GM19351 (cell line): Measurements from ENCODE around the gene NTHL1.
"Not testable (repeated sequence)": the region's sequence is repeated elsewhere in the genome, so short reads cannot be mapped to it uniquely, and the experiment has no call there.

Experiments
- ATAC-seq: cut with Tn5 transposase; IDR thresholded peaks from one replicate; pipeline ENCODE4 v1.9.1; 2021; ENCODE audit warnings: mild to moderate bottlenecking, moderate library complexity; ENCODE audit not compliant: unreplicated experiment

NTHL1 gene

DNA sequence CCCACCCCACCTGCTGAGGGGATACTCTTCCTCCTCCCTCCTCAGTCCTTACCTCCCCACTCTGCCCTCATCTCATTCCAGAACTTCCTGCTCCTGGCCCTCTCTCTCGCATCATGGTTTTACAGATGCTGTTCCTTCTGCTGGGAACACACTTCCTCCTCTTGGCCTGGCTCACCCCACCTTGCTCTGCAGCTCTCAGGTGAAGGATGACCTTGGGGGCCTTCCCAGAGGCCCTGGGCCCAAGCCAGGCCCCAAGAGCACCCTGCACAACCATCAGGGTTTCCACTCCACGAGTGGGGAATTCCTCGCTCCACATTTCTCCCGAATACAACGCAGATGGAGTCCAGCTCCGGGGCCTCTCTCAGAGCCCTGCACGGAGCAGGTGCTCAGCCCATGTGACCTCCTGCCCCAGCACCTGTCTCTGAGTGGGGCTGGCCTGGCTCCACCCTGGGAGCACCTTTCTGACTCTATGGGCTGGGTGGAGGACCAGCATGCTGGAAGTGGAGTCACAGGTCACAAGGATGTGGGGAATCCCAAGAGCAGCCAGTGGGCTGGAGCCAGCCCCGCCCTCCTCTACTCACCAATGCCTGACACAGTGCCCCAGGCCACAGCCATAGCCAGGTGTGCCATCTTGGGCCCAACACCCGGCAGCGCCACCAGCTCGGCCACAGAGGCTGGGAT lies 4.5 kb downstream of the NTHL1 start:
- ATAC-seq = no peak

- no peak for ATAC-seq
These were observed 5.3 kb downstream of the NTHL1 start for GRCh38 chr16:2042171-2042985.

DNA sequence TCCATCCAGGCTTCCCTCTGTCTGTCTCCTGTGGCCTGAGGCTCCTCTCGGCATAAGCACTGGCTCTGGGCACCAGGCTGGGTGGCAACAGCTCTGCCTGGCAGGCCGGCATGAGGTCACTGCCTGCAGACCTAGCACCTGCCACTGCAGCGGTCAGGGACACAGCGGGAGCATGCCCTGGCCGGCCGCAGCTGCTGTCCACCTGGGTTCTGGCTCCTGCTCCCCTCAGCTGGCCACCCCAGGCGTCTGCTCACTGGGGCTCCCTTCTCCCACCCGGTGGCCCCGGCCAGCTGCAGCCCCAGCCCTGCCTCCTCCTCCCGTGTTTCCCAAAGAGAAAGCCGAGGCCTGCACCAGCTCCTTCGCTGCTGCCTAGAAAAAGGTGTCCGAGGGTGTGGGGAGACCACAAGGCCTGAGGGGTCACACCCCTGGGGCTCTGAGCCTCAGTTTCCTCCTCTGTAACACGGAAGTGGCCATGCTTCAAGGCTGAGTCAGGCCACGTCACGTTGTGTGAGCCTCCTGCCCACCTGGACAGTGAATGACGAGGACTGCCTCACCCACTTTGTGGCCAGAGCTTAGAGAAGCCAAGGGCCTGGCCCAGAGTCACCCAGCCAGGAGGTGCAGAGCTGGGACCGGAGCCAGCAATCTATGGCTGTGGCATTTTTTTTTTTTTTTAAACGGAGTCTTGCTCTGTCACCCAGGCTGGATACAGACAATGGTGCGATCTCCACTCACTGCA lies 6.7 kb downstream of the NTHL1 start:
- ATAC-seq = no peak

DNA sequence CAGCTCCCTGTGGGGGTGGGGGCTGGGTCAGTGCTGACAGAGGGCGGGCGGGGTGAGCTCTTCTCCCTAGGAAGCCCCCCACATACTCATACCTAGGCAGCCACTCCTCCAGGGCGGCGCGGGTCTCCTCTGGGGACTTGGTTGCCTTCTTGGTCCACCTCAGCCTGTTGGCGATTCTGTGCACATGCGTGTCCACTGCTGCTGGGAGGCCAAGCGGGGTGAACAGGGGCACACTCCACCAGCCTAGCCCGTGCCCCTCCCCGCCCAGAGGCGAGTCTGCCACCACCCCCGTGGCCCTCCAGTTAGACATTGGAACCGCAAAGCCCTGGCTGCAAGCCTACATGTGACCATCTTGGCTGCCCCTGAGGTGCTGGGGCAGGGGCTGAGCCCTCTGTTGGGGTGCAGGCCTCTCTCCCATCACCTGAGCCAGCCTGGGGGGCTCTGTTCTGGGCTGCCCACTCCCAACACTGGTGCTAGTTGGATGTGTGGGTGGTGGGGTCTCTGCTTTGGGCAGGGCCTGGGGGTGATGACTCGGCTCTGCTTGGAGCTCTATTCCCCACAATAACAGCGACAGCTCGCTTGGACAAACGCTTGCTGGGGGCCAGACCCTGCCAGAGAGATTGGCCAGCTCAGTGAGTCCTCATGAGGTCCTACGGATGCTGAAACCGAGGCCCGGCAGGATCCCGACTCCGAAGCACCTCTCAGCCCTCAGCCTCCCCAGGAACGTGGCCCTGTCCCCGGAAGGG lies 7.4 kb downstream of the NTHL1 start:
- ATAC-seq = no peak

DNA sequence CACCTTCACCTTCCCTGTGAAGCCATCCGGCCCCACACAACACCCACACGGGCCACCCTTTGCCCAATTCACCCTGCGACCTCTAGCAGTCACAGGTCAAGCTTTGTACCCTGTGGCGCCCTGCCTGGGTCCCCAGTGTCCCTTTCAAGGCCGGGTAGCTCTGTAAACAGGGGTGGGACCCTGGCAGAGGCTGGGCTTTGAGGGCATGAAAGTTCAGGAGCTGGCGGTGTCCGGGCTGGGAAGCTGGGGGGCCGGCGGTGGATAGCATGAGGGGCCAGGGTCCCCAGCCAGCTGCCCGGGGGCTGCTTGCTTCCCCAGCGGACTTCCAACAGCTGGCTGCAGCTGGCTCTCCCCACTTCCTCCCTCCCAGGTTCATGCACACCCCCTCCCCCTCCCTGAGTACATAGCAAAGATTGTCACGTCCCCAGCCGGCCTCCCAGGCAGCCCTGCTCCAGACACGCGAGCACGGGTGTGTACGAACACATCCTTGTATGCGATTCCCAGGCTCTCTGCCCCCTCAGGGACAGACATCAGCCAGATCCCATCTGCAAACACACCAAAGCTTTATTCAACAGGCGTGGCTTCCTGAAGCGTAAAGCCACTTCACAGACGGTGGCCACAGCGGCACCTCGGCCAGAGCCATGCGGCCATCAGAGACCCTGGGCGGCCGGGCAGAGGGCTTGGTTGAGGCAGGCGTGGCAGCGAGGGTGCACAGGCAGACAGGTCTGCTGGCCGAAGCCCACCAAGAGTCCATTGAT lies 8.2 kb downstream of the NTHL1 start:
- ATAC-seq = no peak

DNA sequence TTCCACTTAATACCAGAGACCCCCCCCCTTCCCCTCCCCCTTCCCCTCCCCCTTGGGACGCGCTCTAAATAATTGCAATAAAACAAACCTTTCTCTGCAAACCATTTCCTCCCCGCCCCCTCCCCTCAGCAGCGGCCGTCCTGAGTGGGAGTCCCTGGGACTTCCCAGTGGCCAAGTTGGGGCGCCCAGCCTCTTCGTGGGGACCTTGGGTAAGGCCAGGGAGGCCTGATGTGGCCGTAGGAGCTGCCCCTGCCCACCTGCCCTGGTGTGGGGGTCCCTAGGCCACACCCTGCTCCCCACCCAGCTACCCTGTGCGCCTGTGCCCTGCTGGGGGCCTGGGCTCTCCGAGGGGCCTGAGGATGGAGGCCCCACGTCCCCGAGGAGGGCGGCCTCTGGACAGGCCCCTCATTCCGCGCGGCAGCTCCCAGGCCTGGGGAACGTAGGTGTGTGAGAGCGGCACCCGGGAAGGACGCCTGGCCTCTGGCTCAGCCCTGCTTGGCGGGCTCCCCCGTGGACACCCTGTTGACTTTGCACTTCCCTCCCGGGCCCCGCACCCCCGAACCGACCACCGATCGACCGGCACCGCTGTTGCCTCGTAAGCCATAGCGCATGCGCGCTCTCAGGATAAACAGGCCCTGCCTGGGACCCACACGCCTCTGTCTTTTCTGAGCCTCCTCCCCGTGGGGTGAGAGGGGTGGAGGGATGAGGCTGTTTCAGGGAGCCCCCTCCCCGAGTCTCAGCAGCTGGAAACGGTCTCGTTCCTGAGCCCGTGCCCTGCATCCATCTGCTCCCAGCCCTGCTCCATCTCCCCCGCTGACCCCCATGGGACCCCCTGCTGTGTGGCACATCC lies 9.0 kb downstream of the NTHL1 start:
- ATAC-seq = no peak

DNA sequence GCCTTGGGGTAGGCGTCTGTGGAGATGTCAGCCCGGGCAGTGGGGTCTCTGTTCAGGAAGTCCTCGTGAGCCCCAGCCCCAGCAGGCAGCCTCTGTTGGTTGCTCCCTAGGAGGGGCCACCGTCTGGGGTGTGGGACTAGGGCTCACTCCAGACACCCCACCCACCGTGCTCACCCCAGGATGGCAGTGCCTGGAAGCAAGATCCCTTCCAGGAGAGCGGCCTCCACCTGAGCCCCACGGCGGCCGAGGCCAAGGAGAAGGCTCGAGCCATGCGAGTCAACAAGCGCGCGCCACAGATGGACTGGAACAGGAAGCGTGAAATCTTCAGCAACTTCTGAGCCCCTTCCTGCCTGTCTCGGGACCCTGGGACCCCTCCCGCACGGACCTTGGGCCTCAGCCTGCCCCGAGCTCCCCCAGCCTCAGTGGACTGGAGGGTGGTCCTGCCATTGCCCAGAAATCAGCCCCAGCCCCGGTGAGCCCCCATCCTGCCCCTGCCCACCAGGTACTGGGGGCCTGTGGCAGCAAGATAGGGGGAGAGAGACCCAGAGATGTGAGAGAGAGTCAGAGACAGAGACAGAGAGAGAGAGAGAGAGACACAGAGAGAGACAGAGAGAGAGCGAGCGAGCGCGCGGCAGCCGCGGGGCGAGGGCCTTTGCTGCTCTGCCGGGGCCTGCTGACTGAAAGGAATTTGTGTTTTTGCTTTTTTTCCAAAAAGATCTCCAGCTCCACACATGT lies 9.8 kb downstream of the NTHL1 start:
- no peak for ATAC-seq

- no peak for ATAC-seq
These were observed 10.5 kb downstream of the NTHL1 start for GRCh38 chr16:2037115-2037514.

DNA sequence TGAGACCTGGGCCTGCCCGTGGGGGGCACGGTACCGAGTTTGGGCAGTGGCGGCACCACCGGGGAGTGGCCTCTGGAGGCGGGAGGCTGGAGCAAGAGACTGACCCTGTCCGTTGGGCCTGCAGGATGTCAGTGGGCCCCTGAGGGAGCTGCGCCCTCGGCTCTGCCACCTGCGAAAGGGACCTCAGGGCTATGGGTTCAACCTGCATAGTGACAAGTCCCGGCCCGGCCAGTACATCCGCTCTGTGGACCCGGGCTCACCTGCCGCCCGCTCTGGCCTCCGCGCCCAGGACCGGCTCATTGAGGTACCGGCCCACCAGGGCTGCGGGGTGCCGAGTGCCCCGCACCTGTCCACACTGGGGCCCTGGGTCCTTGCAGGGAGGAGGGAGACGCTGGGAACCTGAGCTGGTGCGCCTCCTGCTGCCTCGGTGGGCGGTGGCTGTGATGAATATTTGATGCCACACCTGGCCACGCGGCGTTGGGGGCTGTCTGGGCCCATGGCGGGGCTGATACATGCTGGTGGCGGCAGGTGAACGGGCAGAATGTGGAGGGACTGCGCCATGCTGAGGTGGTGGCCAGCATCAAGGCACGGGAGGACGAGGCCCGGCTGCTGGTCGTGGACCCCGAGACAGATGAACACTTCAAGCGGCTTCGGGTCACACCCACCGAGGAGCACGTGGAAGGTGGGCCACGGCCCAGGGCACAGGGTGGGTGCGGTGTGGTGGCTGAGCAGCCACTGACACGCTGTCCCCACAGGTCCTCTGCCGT lies 11.3 kb downstream of the NTHL1 start:
- no peak for ATAC-seq

GRCh38 chr16:2035431-2036199 lies 12.0 kb downstream of the NTHL1 start:
- no peak for ATAC-seq

DNA sequence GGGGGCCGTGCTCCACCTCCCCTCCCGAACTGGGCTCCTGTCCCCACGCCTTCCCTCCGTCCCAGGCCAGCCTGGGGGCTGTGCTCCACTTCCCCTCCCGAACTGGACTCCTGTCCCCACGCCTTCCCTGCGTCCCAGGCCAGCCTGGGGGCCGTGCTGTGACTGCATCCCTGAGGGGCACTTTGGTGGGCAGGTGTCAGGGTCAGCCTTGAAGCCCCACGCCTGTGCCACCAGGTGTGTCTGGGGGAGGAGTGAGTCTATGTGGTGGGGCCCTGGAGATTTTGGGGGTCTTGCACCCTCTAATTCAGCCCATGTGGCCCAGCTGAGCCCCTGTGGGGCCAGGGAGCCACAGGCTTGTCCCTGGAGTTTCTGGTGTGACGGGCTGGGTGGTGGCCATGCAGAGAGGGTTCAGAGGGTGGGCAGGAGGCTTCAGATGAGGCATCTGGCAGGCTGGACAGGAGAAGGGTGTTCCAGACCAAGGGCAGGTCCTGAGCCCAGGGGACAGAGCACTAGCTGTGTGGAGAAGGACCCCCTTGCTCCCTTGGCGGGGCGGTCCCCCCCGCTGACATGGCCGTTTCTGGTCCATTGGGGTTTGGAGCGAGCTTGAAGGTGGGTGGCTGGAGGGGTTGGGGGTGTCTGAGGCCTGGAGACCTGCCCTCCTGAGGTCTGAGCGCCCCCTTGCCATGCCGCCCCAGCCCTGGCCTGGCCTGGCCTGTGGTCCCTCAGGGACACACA lies 12.8 kb downstream of the NTHL1 start:
- ATAC-seq = no peak

DNA sequence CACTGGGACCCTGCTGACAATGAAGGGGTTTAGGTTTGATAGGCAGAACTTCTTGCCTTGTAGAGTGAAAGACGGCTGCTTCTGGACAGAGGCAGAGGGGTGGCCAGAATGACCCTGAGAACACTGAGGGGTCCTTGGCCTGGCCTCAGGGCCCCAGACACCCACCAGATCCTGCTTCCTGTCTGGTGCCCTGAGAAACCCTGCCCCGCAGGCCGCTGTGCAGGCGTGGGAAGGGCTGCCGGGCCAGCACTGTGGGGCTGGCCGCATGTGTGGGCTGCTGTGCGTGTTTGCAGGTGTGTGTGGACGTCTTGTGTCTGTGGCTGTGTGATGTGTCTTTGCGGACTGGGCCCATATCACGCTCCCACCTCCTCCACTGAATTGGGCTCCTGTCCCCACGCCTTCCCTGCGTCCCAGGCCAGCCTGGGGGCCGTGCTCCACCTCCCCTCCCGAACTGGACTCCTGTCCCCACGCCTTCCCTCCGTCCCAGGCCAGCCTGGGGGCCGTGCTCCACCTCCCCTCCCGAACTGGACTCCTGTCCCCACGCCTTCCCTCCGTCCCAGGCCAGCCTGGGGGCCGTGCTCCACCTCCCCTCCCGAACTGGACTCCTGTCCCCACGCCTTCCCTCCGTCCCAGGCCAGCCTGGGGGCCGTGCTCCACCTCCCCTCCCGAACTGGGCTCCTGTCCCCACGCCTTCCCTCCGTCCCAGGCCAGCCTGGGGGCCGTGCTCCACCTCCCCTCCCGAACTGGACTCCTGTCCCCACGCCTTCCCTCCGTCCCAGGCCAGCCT lies 13.5 kb downstream of the NTHL1 start:
- not testable (repeated sequence) for ATAC-seq

DNA sequence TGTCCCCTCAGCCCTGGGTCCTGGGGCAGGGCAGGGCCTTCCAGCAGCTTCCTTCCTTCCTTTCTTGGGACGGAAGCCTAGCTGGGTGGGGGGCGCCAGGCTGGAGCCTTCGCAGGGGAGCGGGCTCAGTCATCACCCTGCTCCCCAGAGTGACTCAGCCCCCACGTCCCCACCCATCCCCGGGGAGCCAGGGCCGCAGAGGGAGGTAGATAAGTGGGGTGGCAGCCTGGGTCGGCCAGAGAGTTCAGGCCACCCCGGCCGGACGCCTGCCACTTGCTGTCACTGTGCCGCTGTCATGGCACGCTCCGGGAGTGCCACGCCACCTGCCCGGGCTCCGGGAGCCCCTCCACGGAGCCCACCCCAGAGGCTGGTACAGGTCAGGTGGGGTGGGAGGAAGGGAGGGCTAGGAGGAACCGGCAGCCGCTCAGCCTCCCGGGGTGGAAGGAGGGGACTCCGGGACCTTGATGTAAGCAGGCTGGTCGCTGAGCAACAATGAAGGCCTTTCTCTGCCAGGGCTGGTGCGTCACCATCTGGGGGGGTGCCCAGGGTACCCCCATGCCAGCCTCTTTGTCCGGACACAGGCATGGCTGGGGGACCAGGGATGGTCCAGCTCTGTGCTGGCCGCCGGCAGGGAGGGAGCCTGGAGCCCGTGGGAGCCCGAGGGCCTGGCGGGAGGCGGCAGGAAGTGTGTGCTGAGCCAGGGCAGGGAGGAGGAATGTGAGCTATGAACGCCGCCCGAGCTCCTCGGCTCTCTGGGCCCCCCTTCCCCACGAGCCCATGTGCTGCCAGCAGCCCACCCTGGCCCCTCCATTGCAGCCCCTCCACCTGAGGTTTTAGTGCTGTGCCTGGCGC lies 14.4 kb downstream of the NTHL1 start:
- no peak for ATAC-seq

- ATAC-seq = no peak
These were observed 15.2 kb downstream of the NTHL1 start for GRCh38 chr16:2032285-2033056.
